ENCODE data around the gene PROSER3.

The PROSER3 gene

GRCh38 chr19:35739275-35740107 is 18.5 kb upstream of the PROSER3 start:
- no peak for DNase-seq

- no peak for DNase-seq
Measured at GRCh38 chr19:35740108-35740422, 17.9 kb upstream of the PROSER3 start.

- peak; percentile 99 for DNase-seq
Measured at GRCh38 chr19:35740423-35741202, 17.4 kb upstream of the PROSER3 start.

- DNase-seq: no peak
Measured at GRCh38 chr19:35741203-35741515, 16.8 kb upstream of the PROSER3 start.

- peak; percentile 93 for DNase-seq
Measured at GRCh38 chr19:35742121-35742724, 15.8 kb upstream of the PROSER3 start, which contains the start of gene IGFLR1. Gene IGFLR1, minus strand, starts transcription at chr19:35742452. Its CDS starts 1,272 bp downstream, at chr19:35741180.

- no peak for DNase-seq
Measured at GRCh38 chr19:35743640-35744429, 14.1 kb upstream of the PROSER3 start.

GRCh38 chr19:35744430-35745327 is 13.3 kb upstream of the PROSER3 start:
- peak; percentile 97 for DNase-seq

GRCh38 chr19:35745328-35746086 is 12.5 kb upstream of the PROSER3 start, which contains the start of the genes PSENEN and U2AF1L4:
Gene PSENEN, plus strand, starts transcription at chr19:35745651. Its CDS starts 280 bp downstream, at chr19:35745931.
Gene U2AF1L4, minus strand, starts transcription at chr19:35745418. Its CDS starts 27 bp downstream, at chr19:35745391.
- peak; percentile 100 for DNase-seq

GRCh38 chr19:35746087-35746462 is 11.9 kb upstream of the PROSER3 start:
- no peak for DNase-seq

GRCh38 chr19:35746531-35746930 is 11.4 kb upstream of the PROSER3 start:
- DNase-seq: no peak

GRCh38 chr19:35748106-35749020 is 9.6 kb upstream of the PROSER3 start, which contains the start of gene LIN37:
Gene LIN37, plus strand, starts transcription at chr19:35748576. Its CDS starts 149 bp downstream, at chr19:35748725.
- DNase-seq: peak; percentile 100

- no peak for DNase-seq
Measured at GRCh38 chr19:35750167-35750566, 7.8 kb upstream of the PROSER3 start.

GRCh38 chr19:35751839-35752745 is 5.9 kb upstream of the PROSER3 start:
- no peak for DNase-seq

GRCh38 chr19:35752746-35753350 is 5.1 kb upstream of the PROSER3 start:
- no peak for DNase-seq

GRCh38 chr19:35753634-35754369 is 4.2 kb upstream of the PROSER3 start:
- no peak for DNase-seq

GRCh38 chr19:35754370-35755130 is 3.4 kb upstream of the PROSER3 start:
- DNase-seq: no peak

- DNase-seq: no peak
Measured at GRCh38 chr19:35755131-35755549, 2.8 kb upstream of the PROSER3 start.

Measured in MV-4-11 (cell line).